ENCODE results near the gene SIGLEC1.

GRCh38 chr20:3755269-3755668 lies 42.9 kb upstream of the SIGLEC1 start:
- TF ChIP-seq, protein P1, sequence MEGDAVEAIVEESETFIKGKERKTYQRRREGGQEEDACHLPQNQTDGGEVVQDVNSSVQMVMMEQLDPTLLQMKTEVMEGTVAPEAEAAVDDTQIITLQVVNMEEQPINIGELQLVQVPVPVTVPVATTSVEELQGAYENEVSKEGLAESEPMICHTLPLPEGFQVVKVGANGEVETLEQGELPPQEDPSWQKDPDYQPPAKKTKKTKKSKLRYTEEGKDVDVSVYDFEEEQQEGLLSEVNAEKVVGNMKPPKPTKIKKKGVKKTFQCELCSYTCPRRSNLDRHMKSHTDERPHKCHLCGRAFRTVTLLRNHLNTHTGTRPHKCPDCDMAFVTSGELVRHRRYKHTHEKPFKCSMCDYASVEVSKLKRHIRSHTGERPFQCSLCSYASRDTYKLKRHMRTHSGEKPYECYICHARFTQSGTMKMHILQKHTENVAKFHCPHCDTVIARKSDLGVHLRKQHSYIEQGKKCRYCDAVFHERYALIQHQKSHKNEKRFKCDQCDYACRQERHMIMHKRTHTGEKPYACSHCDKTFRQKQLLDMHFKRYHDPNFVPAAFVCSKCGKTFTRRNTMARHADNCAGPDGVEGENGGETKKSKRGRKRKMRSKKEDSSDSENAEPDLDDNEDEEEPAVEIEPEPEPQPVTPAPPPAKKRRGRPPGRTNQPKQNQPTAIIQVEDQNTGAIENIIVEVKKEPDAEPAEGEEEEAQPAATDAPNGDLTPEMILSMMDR (IDR thresholded peaks at IDR 0.05 in 4 of 5, conservative IDR thresholded peaks at IDR 0.05 in 1 of 5), result no peak
- no peak for TF ChIP-seq POLR2A (IDR thresholded peaks at IDR 0.05)
